ENCODE data around the gene PIGB.

DNA sequence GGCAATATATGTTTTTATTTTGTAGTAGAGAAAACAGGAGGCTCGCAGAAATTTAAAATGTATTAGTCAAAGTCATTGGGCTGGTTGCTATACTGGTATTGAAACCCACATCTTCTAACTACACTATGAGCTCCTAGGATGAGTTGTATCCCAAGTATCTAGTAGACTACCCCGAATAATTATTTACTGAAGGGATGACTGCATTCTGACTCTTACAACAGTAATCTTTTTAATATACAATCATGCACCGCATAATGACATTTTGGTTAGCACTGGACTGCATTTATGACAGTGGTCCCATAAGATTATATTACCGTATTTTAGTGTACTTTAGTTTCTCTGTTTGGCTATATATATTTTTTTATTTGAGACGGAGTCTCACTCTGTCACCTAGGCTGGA lies 15.3 kb downstream of the PIGB start:
- TF ChIP-seq LEF1 (IDR thresholded peaks at IDR 0.05; ENCODE audit: borderline replicate concordance) (no peak), SP1 (IDR thresholded peaks at IDR 0.05) (no peak), FOXK2 (IDR thresholded peaks at IDR 0.05) (no peak), L3MBTL2 (conservative IDR thresholded peaks at IDR 0.05) (no peak), BHLHE40 (IDR thresholded peaks at IDR 0.05; ENCODE audit: borderline replicate concordance) (no peak), HDGF (IDR thresholded peaks at IDR 0.05; ENCODE audit: borderline replicate concordance) (no peak), ELF4 (IDR thresholded peaks at IDR 0.05) (no peak), TARDBP (IDR thresholded peaks at IDR 0.05) (no peak), FOXA1 (IDR thresholded peaks at IDR 0.05) (no peak), SUZ12 (IDR thresholded peaks at IDR 0.05) (no peak), CTBP1 (IDR thresholded peaks at IDR 0.05; ENCODE audit: borderline replicate concordance) (no peak)
- TF ChIP-seq, protein P1, sequence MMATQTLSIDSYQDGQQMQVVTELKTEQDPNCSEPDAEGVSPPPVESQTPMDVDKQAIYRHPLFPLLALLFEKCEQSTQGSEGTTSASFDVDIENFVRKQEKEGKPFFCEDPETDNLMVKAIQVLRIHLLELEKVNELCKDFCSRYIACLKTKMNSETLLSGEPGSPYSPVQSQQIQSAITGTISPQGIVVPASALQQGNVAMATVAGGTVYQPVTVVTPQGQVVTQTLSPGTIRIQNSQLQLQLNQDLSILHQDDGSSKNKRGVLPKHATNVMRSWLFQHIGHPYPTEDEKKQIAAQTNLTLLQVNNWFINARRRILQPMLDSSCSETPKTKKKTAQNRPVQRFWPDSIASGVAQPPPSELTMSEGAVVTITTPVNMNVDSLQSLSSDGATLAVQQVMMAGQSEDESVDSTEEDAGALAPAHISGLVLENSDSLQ (IDR thresholded peaks at IDR 0.05) = no peak

Data from HEK293T (cell line).